Right lung (tissue), 5 donors: ENCODE results near the gene RNF123. TPM values are rescaled to one million over a fixed set of nuclear protein-coding genes. Genes with fewer than 3 reads are reported as not detected.
"Not testable (repeated sequence)": the region's sequence is repeated elsewhere in the genome, so short reads cannot be mapped to it uniquely, and the experiment has no call there.

Source experiments
- DNase-seq, 2 donors: peaks; one replicate each; pipeline ENCODE4 v3.0.0-alpha.2; 2013
- polyA plus RNA-seq, 5 donors: library from polyadenylated mRNA; unstranded; fragments of 120-200 nt; gene quantifications; one replicate each; pipeline versions ENCODE4 v1.2.1 to v1.2.3, GENCODE V29; 2013; ENCODE audit warnings: inconsistent platforms in 1 of 5, low replicate concordance in 1 of 5; ENCODE audit not compliant: insufficient read length in 5 of 5, insufficient read depth in 1 of 5

Gene RNF123
- polyA plus RNA-seq, 5 donors: 25.9 to 33.5 (median 27.4) TPM

GRCh38 chr3:49747792-49748480, 58.6 kb downstream of the RNF123 start:
- DNase-seq: no peak

- not testable (repeated sequence) for DNase-seq
Observed at GRCh38 chr3:49748874-49749273, 59.5 kb downstream of the RNF123 start.

- DNase-seq: no peak
Observed at GRCh38 chr3:49750056-49750455, 60.7 kb downstream of the RNF123 start.

- DNase-seq: no peak
Observed at GRCh38 chr3:49751501-49751900, 62.1 kb downstream of the RNF123 start.

GRCh38 chr3:49754536-49754935, 65.2 kb downstream of the RNF123 start:
- DNase-seq: no peak

GRCh38 chr3:49756036-49756435, 66.7 kb downstream of the RNF123 start:
- no peak for DNase-seq

GRCh38 chr3:49757197-49757596, 67.8 kb downstream of the RNF123 start:
- no peak for DNase-seq

GRCh38 chr3:49759226-49759625, 69.9 kb downstream of the RNF123 start:
- DNase-seq: no peak

- no peak for DNase-seq
Observed at GRCh38 chr3:49761661-49762060, 72.3 kb downstream of the RNF123 start.

GRCh38 chr3:49763981-49764380, 74.6 kb downstream of the RNF123 start:
- DNase-seq: no peak

- DNase-seq: no peak
Observed at GRCh38 chr3:49769286-49769915, 80.0 kb downstream of the RNF123 start.

- DNase-seq: no peak
Observed at GRCh38 chr3:49769926-49770325, 80.6 kb downstream of the RNF123 start.

Other genes starting within 250 kb of the RNF123 start
- gene DAG1, start 219.3 kb upstream of the RNF123 start, polyA plus RNA-seq: 10 to 100 TPM; 43.0 to 62.1 (median 50.1) TPM
- gene BSN, start 135.1 kb upstream of the RNF123 start, polyA plus RNA-seq: under 1 TPM; 0.73 to 0.97 (median 0.81) TPM
- 100 to 1,000 TPM in 1 of 5 donors, 10 to 100 TPM in 4; 87.1 to 116 (median 90.4) TPM for gene APEH, start 15.2 kb upstream of the RNF123 start, polyA plus RNA-seq
- gene MST1, start 83 bp upstream of the RNF123 start, polyA plus RNA-seq: 10 to 100 TPM; 21.3 to 54.2 (median 40.5) TPM
- gene AMIGO3, start 30.1 kb downstream of the RNF123 start, polyA plus RNA-seq: 1 to 10 TPM in 4 of 5 donors, under 1 TPM in 1; 0.66 to 2.6 (median 1.9) TPM
- gene GMPPB, start 34.4 kb downstream of the RNF123 start, polyA plus RNA-seq: 10 to 100 TPM in 4 of 5 donors, 1 to 10 TPM in 1; 9.2 to 21.5 (median 12.3) TPM
- 10 to 100 TPM; 37.1 to 50.3 (median 44.5) TPM for gene IP6K1, start 97.0 kb downstream of the RNF123 start, polyA plus RNA-seq
- gene CDHR4, start 110.3 kb downstream of the RNF123 start, polyA plus RNA-seq: 1 to 10 TPM in 4 of 5 donors, under 1 TPM in 1; 0.73 to 5.8 (median 4.5) TPM
- gene INKA1, start 113.7 kb downstream of the RNF123 start, polyA plus RNA-seq: 10 to 100 TPM; 10.6 to 25.0 (median 15.6) TPM
- gene UBA7, start 124.4 kb downstream of the RNF123 start, polyA plus RNA-seq: 10 to 100 TPM; 62.5 to 90.7 (median 78.2) TPM
- 10 to 100 TPM in 3 of 5 donors, 1 to 10 TPM in 2; 9.8 to 16.0 (median 12.6) TPM for gene TRAIP, start 167.0 kb downstream of the RNF123 start, polyA plus RNA-seq
- gene CAMKV, start 180.3 kb downstream of the RNF123 start, polyA plus RNA-seq: under 1 TPM in 2 of 5 donors, not detected in 3; 0.06 to 0.09 TPM
- 1 to 10 TPM; 4.0 to 9.2 (median 7.0) TPM for gene MST1R, start 214.3 kb downstream of the RNF123 start, polyA plus RNA-seq
- gene MON1A, start 240.3 kb downstream of the RNF123 start, polyA plus RNA-seq: 10 to 100 TPM in 4 of 5 donors, 1 to 10 TPM in 1; 9.5 to 17.8 (median 12.0) TPM